Fibroblast of lung (primary cell): ENCODE results near the gene ZGPAT. TPM values are rescaled to one million over a fixed set of nuclear protein-coding genes. Genes with fewer than 3 reads are reported as not detected.
"Not testable (repeated sequence)": the region's sequence is repeated elsewhere in the genome, so short reads cannot be mapped to it uniquely, and the experiment has no call there.

Experiments
- DNase-seq, 2 donors: peaks; one replicate each; pipeline versions ENCODE4 v3.0.0 to v3.0.0-alpha.2; 2010; ENCODE audit warnings: low read depth in 2 of 2
- H2AFZ ChIP-seq: 2 replicates; pipeline ENCODE4 v1.5.1; 2012; ENCODE audit warnings: low read length, control low read depth, inconsistent platforms
- H3K27ac ChIP-seq: 2 replicates; pipeline ENCODE4 v1.5.1; 2011; ENCODE audit warnings: low read length, control low read depth; ENCODE audit not compliant: insufficient read depth
- H3K27me3 ChIP-seq: 2 replicates; pipeline ENCODE4 v1.5.1; 2011; ENCODE audit warnings: mild to moderate bottlenecking, low read length; ENCODE audit not compliant: control insufficient read depth, insufficient read depth
- H3K36me3 ChIP-seq: 2 replicates; pipeline ENCODE4 v1.5.1; 2011; ENCODE audit warnings: low read length; ENCODE audit not compliant: control insufficient read depth, insufficient read depth
- H3K4me1 ChIP-seq: 2 replicates; pipeline ENCODE4 v1.5.1; 2011; ENCODE audit warnings: low read length; ENCODE audit not compliant: control insufficient read depth, insufficient read depth; ENCODE audit errors: extremely low read depth
- H3K4me2 ChIP-seq: 2 replicates; pipeline ENCODE4 v1.5.1; 2011; ENCODE audit warnings: low read length, control low read depth; ENCODE audit not compliant: insufficient read depth; ENCODE audit errors: extremely low read depth
- H3K4me3 ChIP-seq, 4 experiments: fragments of 200-600 bp in 1 of 4; sonication (generic) in 1 of 4; replicated peaks in 1 of 4; 2 replicates each; pipeline ENCODE4 v1.5.1; 2011 to 2016; ENCODE audit warnings: low read length in 4 of 4, low read depth in 3 of 4, mild to moderate bottlenecking in 3 of 4, control low read depth in 2 of 4, inconsistent platforms in 1 of 4, mixed read lengths in 1 of 4; ENCODE audit not compliant: insufficient read depth in 1 of 4; ENCODE audit errors: control extremely low read depth in 1 of 4
- H3K79me2 ChIP-seq: 2 replicates; pipeline ENCODE4 v1.5.1; 2012; ENCODE audit warnings: mild to moderate bottlenecking, low read length, inconsistent platforms; ENCODE audit not compliant: control insufficient read depth, insufficient read depth
- H3K9ac ChIP-seq: 2 replicates; pipeline ENCODE4 v1.5.1; 2011; ENCODE audit warnings: mild to moderate bottlenecking, low read length, control low read depth; ENCODE audit not compliant: insufficient read depth
- H3K9me3 ChIP-seq: 2 replicates; pipeline ENCODE4 v1.5.1; 2012; ENCODE audit warnings: low read depth, low read length; ENCODE audit not compliant: control insufficient read depth, insufficient read depth
- H4K20me1 ChIP-seq: 2 replicates; pipeline ENCODE4 v1.5.1; 2011; ENCODE audit warnings: low read length; ENCODE audit not compliant: control insufficient read depth, insufficient read depth; ENCODE audit errors: extremely low read depth
- CTCF ChIP-seq, 2 donors: IDR thresholded peaks in 1 of 2; conservative IDR thresholded peaks in 1 of 2; 1 replicate in 1 of 2; 2 replicates in 1 of 2; pipeline ENCODE4 v1.5.1; 2011 to 2012; ENCODE audit warnings: low read length in 2 of 2, control low read depth in 1 of 2, inconsistent platforms in 1 of 2, low read depth in 1 of 2, mild to moderate bottlenecking in 1 of 2
- EZH2 ChIP-seq: IDR thresholded peaks from 2 replicates; pipeline ENCODE4 v1.5.1; 2012; ENCODE audit warnings: low read length, control low read depth, mild to moderate bottlenecking; ENCODE audit errors: missing control alignments
- polyA minus RNA-seq: library from RNA; depleted of rRNA, polyadenylated mRNA; stranded (reverse); fragments of >200 nt; gene quantifications from 2 replicates; pipeline ENCODE4 v1.2.3, GENCODE V29; 2011; ENCODE audit warnings: low replicate concordance
- polyA plus RNA-seq, 2 donors: library from polyadenylated mRNA; depleted of rRNA in 1 of 2; stranded (reverse) in 1 of 2; unstranded in 1 of 2; fragments of >200 nt; gene quantifications; 2 replicates each; pipeline ENCODE4 v1.2.1, GENCODE V29; 2011 to 2012; ENCODE audit warnings: missing spikeins in 1 of 2
- total RNA-seq: library from RNA; depleted of rRNA; stranded (reverse); fragments of >200 nt; gene quantifications from 2 replicates; pipeline ENCODE4 v1.2.1, GENCODE V29; 2014

Gene ZGPAT
- 10.7 and 11.0 TPM in 2 replicates for total RNA-seq
- polyA plus RNA-seq: 7.6 and 8.7 TPM in 2 replicates
- 13.8 and 19.0 TPM in 2 replicates for polyA plus RNA-seq (2012)
- 13.9 and 14.4 TPM in 2 replicates for polyA minus RNA-seq

GRCh38 chr20:63707558-63708300, at the start of gene ZGPAT, which contains the start of gene ARFRP1:
Gene ZGPAT (plus strand): TSS chr20:63708039. CDS start chr20:63708581, 542 bp downstream.
Gene ARFRP1 (minus strand): TSS chr20:63707976. CDS start chr20:63707091, 885 bp downstream.
- Histone ChIP-seq H3K79me2 (peaks cover 61% of the 10 kb centered on the region), H3K4me1 (peaks cover 9% of the 10 kb centered on the region), H3K36me3 (peaks cover 37% of the 10 kb centered on the region), H3K4me3 (peak within 1 kb of the TSS; percentile 64 to 89 (median 74)), H3K9ac (peak within 1 kb of the TSS; percentile 91), H3K27ac (peak within 1 kb of the TSS; percentile 80), H3K4me2 (peak within 1 kb of the TSS; percentile 99), H3K27me3 (no peaks in the 10 kb centered on the region), H2AFZ (peak within 1 kb of the TSS; percentile 9), H4K20me1 (no peaks in the 10 kb centered on the region), H3K9me3 (no peaks in the 10 kb centered on the region)
- TF ChIP-seq EZH2 (no peak), CTCF (conservative IDR thresholded peaks at IDR 0.05 in 1 of 2, IDR thresholded peaks at IDR 0.05 in 1 of 2; ENCODE audit: low read depth in 1 of 2, low read length in 2 of 2) (no peak)
- peak; percentile 77 to 79 for DNase-seq

GRCh38 chr20:63658749-63659187, 49.1 kb upstream of the ZGPAT start:
- peaks cover 15% of the 10 kb centered on the region for H3K36me3 ChIP-seq
- H3K4me2 ChIP-seq: peak overlapping the region; percentile 86
- no peaks in the 10 kb centered on the region for H3K9me3 ChIP-seq
- TF ChIP-seq EZH2 (no peak), CTCF (conservative IDR thresholded peaks at IDR 0.05 in 1 of 2, IDR thresholded peaks at IDR 0.05 in 1 of 2; ENCODE audit: low read depth in 1 of 2, low read length in 2 of 2) (no peak)
- peaks cover 28% of the 10 kb centered on the region for H3K79me2 ChIP-seq
- peak; percentile 51 to 61 for DNase-seq
- H2AFZ ChIP-seq: peak overlapping the region; percentile 82
- no peaks in the 10 kb centered on the region for H3K27me3 ChIP-seq
- peak overlapping the region; percentile 72 to 75 (median 74) for H3K4me3 ChIP-seq
- peaks cover 7% of the 10 kb centered on the region for H3K4me1 ChIP-seq
- no peaks in the 10 kb centered on the region for H4K20me1 ChIP-seq
- peak overlapping the region; percentile 71 for H3K9ac ChIP-seq
- H3K27ac ChIP-seq: peak overlapping the region; percentile 83

- no peak overlapping the region for H2AFZ ChIP-seq
- peak overlapping the region; percentile 71 for H3K9ac ChIP-seq
Observed at GRCh38 chr20:63659370-63659769, 48.5 kb upstream of the ZGPAT start.

GRCh38 chr20:63660174-63660573, 47.7 kb upstream of the ZGPAT start:
- not testable (repeated sequence) for DNase-seq, H3K27ac ChIP-seq, H3K9me3 ChIP-seq, H3K4me1 ChIP-seq, H4K20me1 ChIP-seq, H3K9ac ChIP-seq, H3K4me2 ChIP-seq, H3K4me3 ChIP-seq, H3K27me3 ChIP-seq, H2AFZ ChIP-seq
- peaks cover 34% of the 10 kb centered on the region for H3K79me2 ChIP-seq
- H3K36me3 ChIP-seq: peaks cover 17% of the 10 kb centered on the region

More at GRCh38 chr20:63659370-63659769, 48.5 kb upstream of the ZGPAT start:
- Histone ChIP-seq H3K9me3 (no peaks in the 10 kb centered on the region), H3K4me3 (peak overlapping the region; percentile 72 to 75 (median 74)), H3K4me1 (peaks cover 7% of the 10 kb centered on the region), H3K79me2 (peaks cover 31% of the 10 kb centered on the region), H4K20me1 (no peaks in the 10 kb centered on the region), H3K27ac (peak overlapping the region; percentile 83), H3K36me3 (peaks cover 15% of the 10 kb centered on the region), H3K4me2 (peak overlapping the region; percentile 86), H3K27me3 (no peaks in the 10 kb centered on the region)
- TF ChIP-seq CTCF (conservative IDR thresholded peaks at IDR 0.05 in 1 of 2, IDR thresholded peaks at IDR 0.05 in 1 of 2; ENCODE audit: low read depth in 1 of 2, low read length in 2 of 2) (no peak), EZH2 (no peak)
- no peak for DNase-seq
